ENCODE data around the gene HAAO.

- TF ChIP-seq CTCF (IDR thresholded peaks at IDR 0.05; ENCODE audit: low read depth, low read length): no peak
- TF ChIP-seq EZH2phosphoT487 (IDR thresholded peaks at IDR 0.05; ENCODE audit: low read depth): no peak
These were observed 37.0 kb downstream of the HAAO start for GRCh38 chr2:42755191-42755880.
